HG02642 (cell line): Measurements from ENCODE around the gene MBLAC1.

Source experiments
- ATAC-seq: cut with Tn5 transposase; IDR thresholded peaks from one replicate; pipeline ENCODE4 v1.9.1; 2021; ENCODE audit warnings: mild to moderate bottlenecking; ENCODE audit not compliant: unreplicated experiment, poor library complexity

Gene MBLAC1, protein sequence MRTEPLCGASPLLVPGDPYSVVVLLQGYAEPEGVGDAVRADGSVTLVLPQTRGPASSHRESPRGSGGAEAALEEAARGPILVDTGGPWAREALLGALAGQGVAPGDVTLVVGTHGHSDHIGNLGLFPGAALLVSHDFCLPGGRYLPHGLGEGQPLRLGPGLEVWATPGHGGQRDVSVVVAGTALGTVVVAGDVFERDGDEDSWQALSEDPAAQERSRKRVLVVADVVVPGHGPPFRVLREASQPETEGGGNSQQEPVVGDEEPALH

GRCh38 chr7:100126931-100127865 is at the start of gene MBLAC1:
MBLAC1 (plus strand) TSS chr7:100126967; CDS start chr7:100127396, 429 bp downstream.
- ATAC-seq: peak; percentile 74

- ATAC-seq: no peak
Measured at GRCh38 chr7:100077205-100077604, 49.6 kb upstream of the MBLAC1 start.

GRCh38 chr7:100079024-100079560 is 47.7 kb upstream of the MBLAC1 start:
- no peak for ATAC-seq

DNA sequence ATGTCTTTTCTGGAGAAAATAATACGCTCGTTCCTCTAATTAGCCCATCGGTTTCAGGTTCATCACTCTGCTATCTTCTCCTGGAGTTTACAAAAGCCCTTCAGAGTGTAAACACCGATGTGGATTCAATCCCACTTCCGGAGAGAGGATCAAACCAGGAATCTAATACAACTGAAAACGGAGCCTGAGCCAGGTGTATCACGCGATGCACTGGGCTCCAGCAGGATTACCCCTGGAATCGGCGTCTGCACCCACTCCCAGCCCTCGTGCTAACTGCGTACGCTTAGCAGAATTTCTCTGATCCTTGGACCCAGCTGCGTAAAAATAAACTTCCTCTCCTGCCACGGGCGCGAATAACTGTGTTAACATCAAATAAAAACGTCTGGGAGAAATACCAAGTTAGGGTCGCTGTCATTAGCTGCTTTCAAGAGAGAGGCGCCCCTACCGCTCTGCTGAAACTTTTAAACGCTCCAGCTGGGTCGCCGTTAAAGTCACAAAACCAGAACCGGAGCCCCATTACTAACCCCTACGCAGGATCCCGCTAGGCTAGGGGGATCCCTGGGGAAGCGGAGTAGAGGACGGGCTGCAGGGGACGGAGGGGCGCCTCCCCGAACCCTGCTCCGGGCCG is 45.7 kb upstream of the MBLAC1 start:
- no peak for ATAC-seq

DNA sequence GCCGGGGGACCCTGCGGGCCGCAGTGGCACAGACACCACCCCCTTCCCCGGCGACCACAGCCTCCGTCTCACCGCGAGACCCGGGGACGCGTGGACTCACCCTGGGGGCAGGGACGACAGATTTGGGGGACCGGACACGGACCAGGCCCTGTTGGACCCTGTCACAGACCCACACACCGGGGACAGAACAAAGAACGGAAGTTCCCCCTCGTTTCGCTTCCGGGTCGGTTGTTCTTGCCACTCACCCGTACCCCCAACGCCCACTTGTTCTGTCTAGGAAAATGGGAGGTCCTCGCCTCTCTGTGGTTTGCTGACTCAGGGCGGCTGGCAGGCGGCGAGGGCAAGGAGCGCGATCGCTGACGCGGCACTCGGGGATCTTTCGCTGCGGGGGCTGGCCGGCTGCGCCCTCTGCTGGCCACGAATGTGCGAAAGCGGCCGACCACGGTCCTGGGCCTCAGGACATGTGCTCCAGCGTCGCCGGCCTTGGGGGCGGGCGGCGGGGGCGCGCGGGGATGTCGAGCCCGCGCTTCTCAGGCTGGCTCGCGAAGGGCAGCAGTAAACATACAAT is 45.1 kb upstream of the MBLAC1 start, which contains the start of gene ZNF3:
TSS of gene ZNF3 (minus strand) at position 189 of the 568 bp plus-strand sequence. CDS start 4,366 bp downstream, outside the sequence.
- ATAC-seq: peak; percentile 83

DNA sequence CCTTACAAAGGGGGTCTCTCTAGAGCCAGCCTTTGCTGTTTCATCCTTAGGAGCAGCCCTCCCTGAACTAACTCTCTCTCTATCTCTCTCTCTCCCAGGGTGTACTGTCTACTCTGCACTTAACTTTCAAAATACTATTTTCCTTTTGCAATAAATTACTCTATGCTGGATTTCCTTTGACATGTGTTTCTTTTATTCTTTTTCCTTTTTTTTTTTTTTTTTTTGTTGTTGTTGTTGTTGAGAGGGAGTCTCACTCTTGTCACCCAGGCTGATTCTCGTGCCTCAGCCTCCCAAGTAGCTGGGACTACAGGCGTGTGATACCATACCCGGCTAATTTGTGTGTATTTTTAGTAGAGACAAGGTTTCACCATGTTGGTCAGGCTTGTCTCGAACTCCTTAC is 43.8 kb upstream of the MBLAC1 start:
- no peak for ATAC-seq

DNA sequence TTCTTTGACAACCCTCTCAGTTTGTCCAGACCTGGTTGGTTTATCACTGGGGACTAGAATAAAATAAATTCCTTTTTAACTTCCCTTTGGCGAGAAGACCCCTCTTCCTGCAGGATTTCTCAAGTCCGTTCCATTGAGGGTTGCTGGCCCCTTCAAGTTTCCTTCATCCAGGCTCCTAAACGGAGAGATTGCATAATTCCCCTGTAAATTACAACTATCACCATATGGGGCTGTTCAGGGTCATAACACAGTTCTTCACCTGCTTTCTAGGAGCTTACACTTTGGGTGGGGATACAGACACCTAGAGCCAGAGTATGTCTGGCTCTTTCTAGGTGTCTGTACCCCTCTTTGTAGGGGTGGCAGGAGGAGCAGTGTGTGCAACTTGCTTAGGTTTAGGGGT is 41.3 kb upstream of the MBLAC1 start:
- ATAC-seq: no peak

GRCh38 chr7:100087055-100087750 is 39.6 kb upstream of the MBLAC1 start:
- no peak for ATAC-seq

- peak; percentile 5 for ATAC-seq
Measured at GRCh38 chr7:100088095-100088620, 38.6 kb upstream of the MBLAC1 start.

- ATAC-seq: peak; percentile 72
Measured at GRCh38 chr7:100088621-100089457, 37.9 kb upstream of the MBLAC1 start, which contains the start of gene COPS6. COPS6 (plus strand) TSS chr7:100088969; CDS start chr7:100088991, 22 bp downstream.

GRCh38 chr7:100089458-100090196 is 37.1 kb upstream of the MBLAC1 start:
- no peak for ATAC-seq

DNA sequence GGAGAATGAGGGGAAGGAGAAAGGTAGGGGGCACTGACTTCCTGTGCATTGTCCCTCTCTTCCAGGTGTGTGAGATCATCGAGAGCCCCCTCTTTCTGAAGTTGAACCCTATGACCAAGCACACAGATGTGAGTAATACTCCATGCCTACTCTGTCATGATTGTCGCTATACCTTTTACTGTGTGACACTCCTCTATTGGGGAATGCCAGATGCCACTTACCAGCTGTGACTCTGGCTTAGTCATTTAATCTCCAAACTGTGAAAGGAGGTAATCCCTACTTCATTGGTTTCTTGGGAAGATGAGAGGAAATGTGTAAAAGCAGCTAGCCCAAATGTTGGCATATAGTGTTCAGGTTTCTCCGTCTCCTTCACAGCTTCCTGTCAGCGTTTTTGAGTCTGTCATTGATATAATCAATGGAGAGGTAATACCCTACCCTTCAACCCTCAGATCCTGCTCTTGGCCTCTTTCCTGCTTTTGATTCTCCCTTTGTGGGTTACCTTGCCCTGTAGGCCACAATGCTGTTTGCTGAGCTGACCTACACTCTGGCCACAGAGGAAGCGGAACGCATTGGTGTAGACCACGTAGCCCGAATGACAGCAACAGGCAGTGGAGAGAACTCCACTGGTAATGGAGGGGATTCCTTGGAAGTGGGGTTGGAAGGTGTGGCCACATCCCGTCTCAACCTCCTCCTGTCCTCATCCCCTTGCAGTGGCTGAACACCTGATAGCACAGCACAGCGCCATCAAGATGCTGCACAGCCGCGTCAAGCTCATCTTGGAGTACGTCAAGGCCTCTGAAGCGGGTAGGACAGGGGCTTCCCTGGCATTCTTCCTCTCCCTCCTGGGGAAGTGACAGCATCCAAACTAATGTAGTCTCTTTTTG is 36.0 kb upstream of the MBLAC1 start:
- no peak for ATAC-seq

DNA sequence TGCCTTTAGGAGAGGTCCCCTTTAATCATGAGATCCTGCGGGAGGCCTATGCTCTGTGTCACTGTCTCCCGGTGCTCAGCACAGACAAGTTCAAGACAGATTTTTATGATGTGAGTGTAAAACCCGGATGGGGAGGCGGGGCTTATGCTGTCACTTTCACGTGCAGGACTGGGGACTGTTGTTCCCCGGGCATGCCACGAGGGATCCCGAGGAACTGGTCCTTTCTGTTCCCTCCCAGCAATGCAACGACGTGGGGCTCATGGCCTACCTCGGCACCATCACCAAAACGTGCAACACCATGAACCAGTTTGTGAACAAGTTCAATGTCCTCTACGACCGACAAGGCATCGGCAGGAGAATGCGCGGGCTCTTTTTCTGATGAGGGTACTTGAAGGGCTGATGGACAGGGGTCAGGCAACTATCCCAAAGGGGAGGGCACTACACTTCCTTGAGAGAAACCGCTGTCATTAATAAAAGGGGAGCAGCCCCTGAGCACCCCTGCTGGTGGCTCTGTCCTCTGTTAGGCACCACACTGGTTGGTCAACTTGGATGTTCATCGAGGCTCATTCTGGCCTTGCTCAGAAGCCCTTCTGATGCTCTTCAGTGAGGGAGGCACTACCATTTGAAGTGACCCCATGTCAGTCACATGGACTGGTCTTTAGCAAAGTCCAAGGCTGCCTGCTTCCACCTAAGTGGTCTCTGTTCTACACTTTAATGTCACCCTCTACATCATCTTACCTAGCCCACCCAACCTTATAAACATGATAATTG is 35.2 kb upstream of the MBLAC1 start:
- no peak for ATAC-seq

DNA sequence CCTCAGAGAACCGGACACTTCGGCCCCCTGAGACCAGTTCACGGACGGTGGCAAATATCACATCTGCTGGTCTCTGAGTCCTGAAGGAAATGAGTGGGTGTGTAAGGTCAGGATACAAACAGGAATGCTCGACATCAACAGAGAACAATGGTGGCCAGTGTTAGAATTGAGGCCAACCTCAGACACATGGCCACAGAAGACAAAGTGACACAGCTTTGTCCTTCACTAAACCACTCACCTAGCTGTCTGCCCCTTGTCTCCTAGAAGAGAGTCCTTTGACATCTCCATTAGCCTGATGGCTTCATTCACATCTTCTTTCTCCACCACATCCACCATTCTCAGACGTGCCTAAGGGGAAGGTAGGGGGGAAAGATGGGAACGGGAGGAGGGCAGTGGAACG is 33.7 kb upstream of the MBLAC1 start:
- ATAC-seq: no peak

DNA sequence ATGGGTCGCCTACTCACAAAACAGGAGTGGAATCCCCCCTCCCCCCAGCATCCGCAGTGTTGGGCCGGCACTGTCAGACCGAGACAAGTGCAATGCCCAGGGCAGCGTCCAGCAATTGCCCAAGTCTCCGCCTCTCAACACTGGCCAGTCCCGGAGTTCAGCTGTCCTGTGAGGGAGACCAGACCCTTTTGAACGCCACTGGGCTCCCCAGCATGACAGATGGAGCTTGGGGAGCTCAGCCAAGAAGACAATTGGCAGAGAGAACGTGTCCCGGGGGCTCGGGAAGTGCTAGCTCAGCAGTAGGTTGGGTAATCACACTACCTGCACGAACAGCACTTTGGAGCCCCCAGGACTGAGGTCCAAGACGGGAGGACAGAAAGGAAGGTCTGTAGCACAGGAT is 33.3 kb upstream of the MBLAC1 start:
- ATAC-seq: no peak

- no peak for ATAC-seq
Measured at GRCh38 chr7:100093925-100094486, 32.8 kb upstream of the MBLAC1 start.
